ENCODE data around the gene ZSCAN22.

Gene ZSCAN22

GRCh38 chr19:58380037-58380661 lies 53.4 kb downstream of the ZSCAN22 start:
- no peak for DNase-seq

- peak; percentile 93 for DNase-seq
Observed at GRCh38 chr19:58380662-58381459, 54.1 kb downstream of the ZSCAN22 start, which contains the start of gene ZNF837. ZNF837 (minus strand) TSS chr19:58381030; CDS start chr19:58369332, 11,698 bp downstream.

GRCh38 chr19:58381460-58382212 lies 54.8 kb downstream of the ZSCAN22 start:
- DNase-seq = no peak

- no peak for DNase-seq
Observed at GRCh38 chr19:58382997-58383603, 56.3 kb downstream of the ZSCAN22 start.

- DNase-seq = no peak
Observed at GRCh38 chr19:58385313-58385890, 58.6 kb downstream of the ZSCAN22 start.

GRCh38 chr19:58385891-58386575 lies 59.2 kb downstream of the ZSCAN22 start:
- no peak for DNase-seq

- DNase-seq = peak; percentile 83
Observed at GRCh38 chr19:58386576-58387337, 60.0 kb downstream of the ZSCAN22 start, which contains the start of gene RPS5. RPS5 (plus strand) TSS chr19:58387269; CDS start chr19:58388138, 869 bp downstream.

- no peak for DNase-seq
Observed at GRCh38 chr19:58387338-58388174, 60.8 kb downstream of the ZSCAN22 start.

- no peak for DNase-seq
Observed at GRCh38 chr19:58388175-58388526, 61.4 kb downstream of the ZSCAN22 start.
